ENCODE data around the gene GPR15LG.

- no peak for TF ChIP-seq CTCF (IDR thresholded peaks at IDR 0.05)
- no peak for TF ChIP-seq POLR2A (IDR thresholded peaks at IDR 0.05)
These were observed 21.6 kb downstream of the GPR15LG start for GRCh38 chr10:84195044-84195830.
